D341Med (cell line): ENCODE measurements around the gene UGT3A2.

ENCODE experiments used
- DNase-seq: peaks from one replicate; pipeline ENCODE4 v3.0.0; 2012; ENCODE audit warnings: low spot score

The UGT3A2 gene

DNA sequence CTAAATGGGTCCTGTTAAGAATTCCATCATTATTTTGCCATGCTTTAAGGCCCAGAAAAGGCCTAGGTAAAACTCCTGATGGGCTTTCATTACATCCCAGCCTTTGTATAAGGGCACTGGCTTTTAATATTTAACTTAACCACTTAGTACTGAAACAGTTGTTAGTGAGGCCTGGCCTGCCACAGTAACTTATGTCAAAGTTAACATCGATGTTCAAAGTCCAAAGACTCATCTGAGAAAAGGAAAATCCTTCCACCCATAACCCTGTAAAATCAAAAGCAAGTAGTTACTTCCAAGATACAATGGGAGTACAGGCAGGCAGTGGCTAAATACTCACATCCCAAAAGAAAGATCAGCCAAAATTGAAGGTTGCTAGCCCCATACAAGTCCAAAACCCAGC is 60.5 kb downstream of the UGT3A2 start:
- no peak for DNase-seq

DNA sequence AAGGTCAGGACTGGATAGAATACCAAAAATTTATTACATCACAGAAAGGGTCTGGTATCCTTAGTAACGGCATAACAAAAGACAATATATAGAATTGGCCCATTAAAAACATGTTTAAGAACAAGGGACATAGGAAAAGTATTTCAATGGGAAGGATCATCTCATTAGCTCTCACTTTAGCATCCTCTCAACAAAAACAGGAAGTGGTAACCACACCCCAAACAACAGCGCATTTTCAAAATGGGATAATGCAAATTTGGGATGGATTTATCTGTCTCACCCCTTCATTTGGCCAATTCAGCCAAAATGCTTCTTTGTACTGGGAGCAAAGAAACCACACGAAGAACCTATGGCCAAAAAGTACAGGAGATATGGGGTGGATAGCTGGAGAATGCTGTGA is 65.7 kb downstream of the UGT3A2 start:
- no peak for DNase-seq

- no peak for DNase-seq
Measured at GRCh38 chr5:35999547-35999946, 67.1 kb downstream of the UGT3A2 start.

GRCh38 chr5:35996076-35996475 is 70.6 kb downstream of the UGT3A2 start:
- DNase-seq = no peak

GRCh38 chr5:35990941-35991611 is 75.6 kb downstream of the UGT3A2 start, which contains the start of gene UGT3A1:
Gene UGT3A1 (minus strand): TSS chr5:35991390. CDS start chr5:35991240, 150 bp downstream.
- DNase-seq = peak; percentile 24

GRCh38 chr5:35990520-35990919 is 76.2 kb downstream of the UGT3A2 start:
- no peak for DNase-seq

DNA sequence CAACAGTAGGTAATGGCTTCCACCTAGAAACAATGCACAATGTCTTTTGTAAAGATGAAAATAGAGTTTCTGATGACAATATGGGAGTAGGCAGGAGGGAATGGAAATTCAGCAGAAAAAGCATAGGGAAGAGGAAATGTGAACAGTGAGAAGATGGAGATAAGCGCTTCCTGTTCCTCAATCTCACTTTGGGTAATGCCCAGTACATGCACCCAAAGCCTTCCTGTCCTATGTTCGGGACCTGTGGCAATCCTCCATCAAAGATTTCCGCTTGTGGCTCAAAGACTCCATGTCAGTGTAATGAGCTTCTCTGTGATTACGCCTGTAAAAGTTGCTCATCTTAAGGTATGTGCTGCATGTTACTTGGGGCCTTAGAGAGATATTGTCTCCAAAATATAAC is 78.2 kb downstream of the UGT3A2 start:
- no peak for DNase-seq

DNA sequence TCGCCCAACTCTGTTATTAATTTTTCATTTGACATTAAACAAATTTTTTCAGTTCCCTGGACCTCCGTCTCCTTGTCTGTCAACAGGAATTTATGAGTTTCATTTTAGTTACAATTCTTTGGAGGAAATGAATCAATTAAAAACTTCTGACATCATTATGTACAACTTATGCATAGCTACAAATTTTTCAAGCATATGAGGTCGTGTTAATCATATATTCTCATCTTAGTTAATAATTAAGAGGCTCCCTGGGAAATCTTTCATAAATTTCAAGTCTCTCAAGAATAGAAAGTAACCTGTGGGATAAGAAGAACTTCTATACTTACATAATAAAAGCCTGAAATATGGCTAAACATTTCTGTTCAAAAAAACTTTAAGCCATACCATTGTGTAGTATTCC is 78.9 kb downstream of the UGT3A2 start:
- no peak for DNase-seq
